HG03521 (cell line): Measurements from ENCODE around the gene LSM14B.

Source experiments
- ATAC-seq: cut with Tn5 transposase; IDR thresholded peaks from one replicate; pipeline ENCODE4 v1.9.1; 2021; ENCODE audit warnings: mild to moderate bottlenecking, moderate library complexity; ENCODE audit not compliant: unreplicated experiment

LSM14B gene

GRCh38 chr20:62178316-62179161 is 56.3 kb downstream of the LSM14B start:
- ATAC-seq, result no peak

DNA sequence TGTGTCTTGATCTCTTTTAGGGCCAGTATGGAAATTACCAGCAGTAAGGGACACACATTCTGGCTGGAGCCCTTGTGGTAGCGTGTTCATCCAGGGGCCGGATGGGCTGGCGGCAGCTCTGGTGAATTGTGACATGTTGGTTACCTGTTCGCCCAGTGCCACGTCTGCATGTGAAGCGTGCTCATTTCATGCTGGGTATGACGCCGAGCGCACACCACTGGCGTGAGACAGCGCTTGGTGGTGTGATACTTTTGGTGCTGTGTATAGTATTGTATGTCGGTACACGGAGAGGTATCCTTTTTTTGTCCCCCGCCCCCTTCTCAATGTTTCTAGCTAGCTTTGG is 56.9 kb downstream of the LSM14B start:
- ATAC-seq, result no peak

DNA sequence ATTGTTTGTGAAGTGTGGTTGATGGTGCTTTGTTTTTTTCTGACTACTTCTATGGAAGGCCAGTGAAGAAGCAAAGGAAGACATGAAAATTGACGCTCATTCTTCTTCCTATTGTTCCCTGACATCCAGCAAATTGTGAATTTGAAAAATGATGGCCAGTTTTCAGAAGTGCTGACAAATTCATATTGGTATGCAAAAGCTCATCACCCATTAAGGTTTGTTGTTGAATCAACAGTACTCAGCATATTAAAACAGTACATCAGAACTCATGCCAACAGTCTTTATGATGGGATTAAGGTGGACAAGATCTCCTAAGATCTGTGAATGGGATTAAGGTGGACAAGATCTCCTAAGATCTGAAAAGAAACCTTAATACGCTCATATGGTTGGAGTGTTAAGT is 59.5 kb downstream of the LSM14B start:
- ATAC-seq, result no peak

GRCh38 chr20:62182469-62183425 is 60.5 kb downstream of the LSM14B start, which contains the start of gene MTG2:
TSS of gene MTG2 (plus strand) at chr20:62183028. CDS start at chr20:62193421, 10,393 bp downstream.
- peak; percentile 91 for ATAC-seq

DNA sequence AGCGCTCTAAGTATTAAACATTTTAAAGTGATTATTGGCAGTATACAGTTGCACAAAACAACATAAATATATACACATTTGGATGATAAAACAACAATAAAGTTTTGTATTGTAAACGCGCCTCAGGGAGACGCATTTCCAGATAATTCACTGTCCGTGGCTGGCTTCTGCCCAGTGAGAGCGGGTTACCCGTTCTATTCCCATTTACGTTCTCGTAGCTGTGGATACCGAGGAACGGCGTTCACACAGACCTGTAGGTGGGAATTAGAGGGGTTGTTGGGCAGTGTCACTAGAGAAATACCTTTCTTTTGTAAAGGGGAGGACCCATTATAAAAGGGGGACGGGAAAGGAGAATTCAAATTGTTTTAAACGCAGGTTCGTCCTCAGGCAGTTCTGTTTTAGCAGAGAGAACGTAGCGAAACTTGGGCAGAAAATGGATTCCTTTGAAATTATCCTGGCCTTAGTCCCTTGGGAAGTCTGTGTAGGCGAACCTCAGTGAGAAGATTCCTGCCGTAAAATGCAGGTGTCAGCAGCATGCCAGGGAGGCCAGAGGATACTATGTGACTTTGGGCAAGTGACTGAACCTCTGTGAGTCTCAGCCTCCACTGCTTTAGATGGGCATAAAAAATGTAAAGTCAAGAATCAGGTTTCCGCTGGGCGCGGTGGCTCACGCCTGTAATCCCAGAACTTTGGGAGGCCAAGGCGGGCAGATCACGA is 61.3 kb downstream of the LSM14B start:
- no peak for ATAC-seq
